ENCODE data around the gene MARK4.
"Not testable (repeated sequence)": the region's sequence is repeated elsewhere in the genome, so short reads cannot be mapped to it uniquely, and the experiment has no call there.

The MARK4 gene

DNA sequence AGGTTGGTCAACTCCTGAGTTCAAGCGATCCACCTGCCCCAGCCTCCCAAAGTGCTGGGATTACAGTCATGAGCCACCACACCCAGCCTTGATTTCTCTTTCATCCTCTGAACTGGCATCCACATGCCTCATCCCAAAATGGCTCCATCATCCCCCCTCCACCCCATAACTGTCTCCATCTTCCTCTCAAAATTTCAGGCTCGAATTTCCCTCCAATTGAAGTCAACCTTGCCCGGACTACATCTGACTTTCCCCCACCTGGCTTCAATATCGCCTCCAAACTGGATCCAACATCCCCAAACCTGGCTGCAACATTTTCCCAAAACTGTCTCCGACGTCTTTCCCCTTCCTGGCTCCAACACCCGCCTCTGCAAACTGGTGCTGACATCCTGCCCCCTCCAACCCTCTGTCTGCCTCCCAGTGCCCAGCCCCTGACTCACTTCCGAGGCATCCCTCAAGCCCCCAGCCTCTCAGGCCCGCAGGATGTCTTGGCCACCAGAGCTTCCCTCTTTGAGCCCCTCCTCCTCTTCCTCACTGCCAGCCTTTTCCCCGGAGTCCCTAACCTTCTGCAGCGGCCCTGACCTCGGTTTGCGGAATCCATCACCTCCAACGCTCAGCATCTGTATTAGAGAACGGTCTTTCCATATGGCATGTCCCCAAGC, 6.8 kb upstream of the MARK4 start:
- no peak for DNase-seq

DNA sequence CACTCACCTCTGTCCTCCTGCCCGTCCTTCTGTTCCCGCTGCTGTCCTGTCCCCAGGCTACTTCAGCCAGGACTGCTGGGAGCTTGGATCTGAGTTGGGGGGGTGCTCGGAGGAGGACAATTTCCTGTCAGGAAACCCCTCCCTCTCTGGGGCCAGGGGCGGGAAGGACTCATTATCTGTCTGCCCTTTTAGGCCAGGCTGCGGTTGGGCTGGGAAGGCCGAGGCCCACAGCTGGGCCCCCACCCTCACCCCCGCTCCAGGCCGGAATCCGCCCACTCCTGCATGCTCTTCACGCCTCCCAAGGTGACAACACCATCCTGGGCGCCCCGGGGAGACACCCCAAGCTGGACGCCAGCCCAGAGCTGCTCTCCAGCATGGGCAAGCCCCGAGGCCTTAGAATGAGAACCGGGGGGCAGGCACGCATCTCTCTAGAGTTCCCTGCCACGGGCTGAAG, 5.7 kb upstream of the MARK4 start, which contains the start of gene EXOC3L2:
Gene EXOC3L2 (minus strand): TSS at position 74 of the 454 bp plus-strand sequence. CDS start 6,362 bp downstream, outside the sequence.
- no peak for DNase-seq

GRCh38 chr19:45245826-45246225, 5.2 kb upstream of the MARK4 start:
- DNase-seq, result no peak

DNA sequence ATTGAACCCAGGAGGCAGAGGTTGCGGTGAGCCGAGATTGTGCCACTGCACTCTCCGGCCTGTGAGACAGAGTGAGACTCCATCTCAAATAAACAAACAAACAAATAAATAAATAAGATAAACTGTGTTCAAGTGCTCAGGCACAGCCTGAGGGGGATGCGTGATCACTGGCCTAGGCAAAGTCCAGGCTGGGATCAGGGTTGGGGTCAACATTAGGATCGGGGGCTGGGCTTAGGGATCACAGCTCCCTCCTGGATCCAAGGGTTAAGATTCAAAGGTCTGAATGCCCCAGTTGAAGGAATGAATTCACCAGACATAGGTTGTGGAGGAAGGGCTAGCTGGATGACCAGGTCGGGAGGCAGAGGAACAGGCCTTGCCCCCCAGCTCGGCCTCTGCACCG, 3.9 kb upstream of the MARK4 start:
- no peak for DNase-seq

GRCh38 chr19:45249261-45250033, 1.6 kb upstream of the MARK4 start:
- no peak for DNase-seq

- DNase-seq, result no peak
These were observed 747 bp upstream of the MARK4 start for GRCh38 chr19:45250216-45250831.

- DNase-seq, result no peak
These were observed 632 bp downstream of the MARK4 start for GRCh38 chr19:45251452-45252354.

DNA sequence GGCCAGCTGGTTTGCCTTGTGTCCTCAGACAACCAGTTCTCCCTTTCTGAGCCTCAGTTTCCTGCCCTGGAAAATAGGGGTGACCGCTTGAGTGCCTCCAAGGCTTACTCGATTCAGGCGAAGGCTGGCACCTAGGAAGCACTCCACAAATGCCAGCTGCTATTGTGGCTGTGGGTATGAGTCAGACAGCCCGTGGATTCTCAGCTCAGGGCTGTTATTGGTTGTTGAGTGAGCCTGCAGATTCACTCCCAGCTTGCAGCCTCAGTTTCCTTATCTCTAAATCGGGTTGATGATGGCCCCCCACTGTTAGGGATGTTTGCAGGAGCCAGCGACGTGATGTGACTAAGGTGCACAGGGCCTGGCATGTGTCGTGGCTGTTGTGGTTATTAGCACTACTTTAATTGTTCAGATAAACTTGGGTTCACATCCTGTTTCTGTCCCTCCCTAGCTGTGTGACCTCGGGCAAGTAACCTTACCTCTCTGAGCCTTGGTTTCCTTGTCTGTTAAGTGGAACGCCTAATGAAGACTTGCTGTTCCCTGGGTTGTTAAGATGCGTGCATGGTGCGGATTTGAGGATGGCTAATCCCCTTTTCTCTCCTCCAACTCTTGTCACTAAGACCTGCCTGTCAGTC, 2.4 kb downstream of the MARK4 start:
- no peak for DNase-seq

DNA sequence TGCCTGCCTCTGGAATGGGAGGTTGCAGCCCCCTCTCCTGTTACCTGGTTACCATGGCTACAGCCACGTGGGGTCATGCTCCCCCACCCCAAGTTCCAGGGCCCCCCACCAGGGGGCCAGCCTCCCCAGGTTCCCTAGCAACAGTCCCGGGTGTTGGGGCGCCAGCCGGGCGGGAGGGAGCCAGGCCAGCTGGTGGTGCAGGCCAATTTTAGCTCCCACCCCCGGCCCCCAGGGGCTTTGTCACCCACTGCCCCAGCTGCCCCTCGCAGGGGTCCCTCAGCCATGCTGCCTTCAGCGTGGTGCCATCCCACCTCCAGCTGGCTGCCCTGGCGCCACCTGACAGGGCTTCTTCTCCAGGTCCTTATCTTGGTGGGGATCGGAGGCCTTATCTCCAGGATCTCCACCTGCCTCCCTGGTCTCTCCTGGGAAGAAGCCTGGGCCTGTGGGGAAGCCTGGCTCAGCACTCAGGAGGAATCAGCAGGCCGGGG, 3.0 kb downstream of the MARK4 start:
- no peak for DNase-seq

DNA sequence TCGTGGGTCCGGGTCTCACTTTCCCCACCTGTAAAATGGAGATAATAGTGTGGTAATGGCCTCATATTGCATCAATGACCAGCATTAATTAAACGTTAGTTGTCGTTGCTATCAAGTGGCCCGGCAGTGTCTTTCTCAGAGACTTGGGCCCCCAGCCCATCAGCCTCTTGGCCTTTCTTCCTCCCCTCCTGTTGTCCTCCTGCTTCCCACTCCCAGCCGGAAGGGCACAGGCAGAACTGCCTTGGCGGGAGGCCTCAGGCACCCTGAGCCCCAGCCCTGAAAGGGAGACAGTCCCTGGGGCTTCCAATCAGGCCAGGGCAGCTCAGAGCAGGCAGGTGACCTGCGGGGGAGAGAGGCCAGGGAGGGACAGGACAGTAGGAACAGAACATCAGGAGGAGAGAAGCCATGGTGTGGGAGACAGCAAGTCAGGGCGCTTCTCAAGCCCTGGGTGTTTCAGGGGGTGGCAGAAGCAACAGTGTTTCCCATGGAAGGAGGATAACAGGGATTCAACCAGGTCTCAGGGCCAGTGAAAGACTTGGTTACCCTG, 4.6 kb downstream of the MARK4 start:
- no peak for DNase-seq

- DNase-seq, result no peak
These were observed 5.8 kb downstream of the MARK4 start for GRCh38 chr19:45256836-45257235.

DNA sequence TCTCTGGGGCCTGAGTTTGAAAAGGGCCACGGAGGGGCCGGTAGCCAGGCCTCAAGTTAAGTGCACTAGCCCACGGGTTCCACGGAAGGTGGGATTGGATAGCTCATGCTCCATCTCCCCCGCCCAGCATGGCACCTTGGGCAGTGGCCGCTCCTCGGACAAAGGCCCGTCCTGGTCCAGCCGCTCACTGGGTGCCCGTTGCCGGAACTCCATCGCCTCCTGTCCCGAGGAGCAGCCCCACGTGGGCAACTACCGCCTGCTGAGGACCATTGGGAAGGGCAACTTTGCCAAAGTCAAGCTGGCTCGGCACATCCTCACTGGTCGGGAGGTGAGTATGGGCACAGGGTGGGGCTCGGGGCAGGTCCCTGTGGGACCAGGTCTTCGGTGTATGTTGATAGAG, 7.8 kb downstream of the MARK4 start:
- DNase-seq, result no peak

GRCh38 chr19:45262570-45262969, 11.5 kb downstream of the MARK4 start:
- DNase-seq, result no peak

- DNase-seq, result no peak
These were observed 11.9 kb downstream of the MARK4 start for GRCh38 chr19:45263013-45263412.

- DNase-seq, result no peak
These were observed 13.8 kb downstream of the MARK4 start for GRCh38 chr19:45264781-45265317.

DNA sequence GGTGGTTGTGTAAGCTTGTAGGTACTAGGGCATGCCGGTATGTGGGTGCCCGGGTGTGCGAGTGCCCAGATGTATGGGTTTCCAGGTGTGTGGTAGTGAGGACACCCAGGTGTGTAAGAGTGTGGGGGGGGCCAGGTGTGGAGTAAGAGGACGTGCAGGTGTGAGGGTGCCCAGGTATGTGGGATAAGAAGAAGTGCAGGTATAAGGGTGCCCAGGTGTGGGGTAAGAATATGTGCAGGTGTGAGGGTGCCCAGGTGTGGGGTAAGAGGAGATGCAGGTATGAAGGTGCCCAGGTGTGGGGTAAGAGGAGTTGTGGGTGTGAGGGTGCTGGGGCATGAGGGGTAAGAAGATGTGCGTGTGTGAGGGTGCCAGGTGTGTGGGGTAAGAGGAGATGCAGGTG, 14.3 kb downstream of the MARK4 start:
- DNase-seq, result no peak

- no peak for DNase-seq
These were observed 16.2 kb downstream of the MARK4 start for GRCh38 chr19:45267296-45267695.

- DNase-seq, result not testable (repeated sequence)
These were observed 18.9 kb downstream of the MARK4 start for GRCh38 chr19:45269939-45270338.

DNA sequence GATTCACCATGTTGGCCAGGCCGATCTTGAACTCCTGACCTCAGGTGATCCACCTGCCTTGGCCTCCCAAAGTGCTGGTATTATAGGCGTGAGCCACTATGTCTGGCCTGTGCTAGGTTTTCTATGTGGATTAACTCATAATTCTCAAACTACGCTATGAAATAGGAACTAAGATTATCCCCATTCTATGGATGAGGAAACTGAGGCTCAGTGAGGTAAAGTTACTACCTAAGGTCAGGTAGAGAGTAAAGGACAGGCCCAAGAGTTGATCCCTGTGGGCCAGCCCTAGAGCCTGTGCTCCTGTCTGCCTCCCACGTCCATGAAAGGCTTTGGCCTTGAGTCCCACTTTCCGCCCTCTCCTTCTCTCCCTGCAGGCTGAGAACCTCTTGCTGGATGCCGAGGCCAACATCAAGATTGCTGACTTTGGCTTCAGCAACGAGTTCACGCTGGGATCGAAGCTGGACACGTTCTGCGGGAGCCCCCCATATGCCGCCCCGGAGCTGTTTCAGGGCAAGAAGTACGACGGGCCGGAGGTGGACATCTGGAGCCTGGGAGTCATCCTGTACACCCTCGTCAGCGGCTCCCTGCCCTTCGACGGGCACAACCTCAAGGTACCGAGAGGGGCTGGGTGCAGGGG, 20.1 kb downstream of the MARK4 start:
- DNase-seq, result no peak

- no peak for DNase-seq
These were observed 20.7 kb downstream of the MARK4 start for GRCh38 chr19:45271735-45272108.

- DNase-seq, result no peak
These were observed 22.4 kb downstream of the MARK4 start for GRCh38 chr19:45273521-45273855.
